Dendritic cell treated with granulocyte-macrophage colony-stimulating factor and Interleukin-4, amounts not matched to agents 40 ng/mL and 50 ng/mL, for 4 days (primary cell): Measurements from ENCODE around the gene PSG7.
"Not testable (repeated sequence)": the region's sequence is repeated elsewhere in the genome, so short reads cannot be mapped to it uniquely, and the experiment has no call there.

Experiments used
- H3K27ac Mint-ChIP-seq: one replicate; pipeline ENCODE4 v1.8.0; 2022; ENCODE audit warnings: mild to moderate bottlenecking, mixed read lengths
- H3K27me3 Mint-ChIP-seq: one replicate; pipeline ENCODE4 v1.8.0; 2022; ENCODE audit warnings: mild to moderate bottlenecking, mixed read lengths
- H3K36me3 Mint-ChIP-seq: one replicate; pipeline ENCODE4 v1.8.0; 2022; ENCODE audit warnings: low read depth, mixed read lengths
- H3K4me1 Mint-ChIP-seq: one replicate; pipeline ENCODE4 v1.8.0; 2022; ENCODE audit warnings: low read depth, mixed read lengths
- H3K4me3 Mint-ChIP-seq: one replicate; pipeline ENCODE4 v1.8.0; 2022; ENCODE audit warnings: mild to moderate bottlenecking, moderate library complexity, mixed read lengths
- H3K9me3 Mint-ChIP-seq: one replicate; pipeline ENCODE4 v1.8.0; 2022; ENCODE audit warnings: mixed read lengths
- intact Hi-C: fragments of 100-400 bp; cut with micrococcal nuclease; formaldehyde crosslinking; loops from one replicate; pipeline ENCODE4 v1.15.0; 2022

Gene PSG7

DNA sequence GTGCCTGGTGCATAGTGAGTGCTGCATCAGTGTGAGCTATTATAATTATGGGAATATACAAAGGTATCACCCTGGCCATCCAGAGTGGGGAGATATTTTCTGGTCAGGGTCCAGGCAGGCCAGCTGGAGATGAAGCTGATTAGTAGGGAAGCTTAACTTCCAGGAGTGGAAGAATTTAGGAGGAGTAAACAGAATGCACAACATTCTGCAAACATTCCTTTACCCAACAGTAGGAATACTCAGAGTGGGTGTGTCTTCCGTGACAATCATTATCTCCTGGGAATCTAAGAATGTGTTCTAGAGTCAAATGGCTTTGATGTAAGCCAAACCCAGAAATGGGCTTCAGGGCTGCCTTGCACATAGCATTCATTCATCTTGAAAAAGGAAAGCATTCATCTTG is 38.4 kb downstream of the PSG7 start:
- H3K27me3 Mint-ChIP-seq, intact Hi-C loops, H3K27ac Mint-ChIP-seq, H3K36me3 Mint-ChIP-seq, H3K4me1 Mint-ChIP-seq, H3K9me3 Mint-ChIP-seq, H3K4me3 Mint-ChIP-seq: not testable (repeated sequence)

DNA sequence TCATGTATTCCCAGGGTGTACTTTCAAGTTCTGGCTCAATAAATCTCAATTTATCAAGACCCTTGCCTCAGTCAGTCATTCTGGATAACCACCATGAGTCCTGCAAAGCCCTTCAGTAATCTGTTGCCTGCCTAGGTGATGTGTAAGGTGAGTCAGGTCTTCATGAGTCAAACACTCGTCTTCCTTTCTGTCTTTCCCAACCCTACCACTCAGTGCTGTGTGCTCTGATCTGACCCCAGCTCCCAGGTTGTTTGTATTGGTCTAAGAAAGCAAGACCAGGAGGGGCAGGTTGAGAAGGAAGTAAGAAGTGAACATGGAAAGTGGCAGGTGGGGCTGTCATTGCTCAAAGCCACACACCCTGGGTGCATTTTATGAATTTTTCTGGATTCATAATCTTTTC is 39.3 kb downstream of the PSG7 start:
- H3K36me3 Mint-ChIP-seq, H3K4me1 Mint-ChIP-seq, intact Hi-C loops, H3K9me3 Mint-ChIP-seq, H3K27ac Mint-ChIP-seq, H3K4me3 Mint-ChIP-seq, H3K27me3 Mint-ChIP-seq: not testable (repeated sequence)

DNA sequence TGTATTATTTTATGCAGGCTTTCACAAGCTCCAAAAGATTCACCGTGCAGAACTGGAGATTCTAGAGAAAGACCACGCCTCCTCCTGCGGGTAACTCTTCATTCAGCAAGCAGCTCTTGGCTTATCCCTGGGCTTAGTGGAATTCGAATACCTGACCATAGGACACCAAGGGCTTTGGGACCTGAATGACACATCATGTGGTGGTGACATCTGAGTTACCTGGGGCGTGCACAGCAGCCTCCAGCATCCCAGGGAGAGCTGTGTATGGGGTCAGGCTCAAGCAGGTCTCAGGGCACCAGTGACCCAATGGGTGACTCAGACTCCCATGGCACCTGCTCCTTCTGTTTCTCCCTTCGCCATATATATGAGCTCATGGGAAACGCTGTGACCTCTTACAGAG is 46.6 kb downstream of the PSG7 start:
- peaks cover 29% of the 10 kb centered on the region for H3K9me3 Mint-ChIP-seq
- H3K27me3 Mint-ChIP-seq, H3K36me3 Mint-ChIP-seq, H3K4me1 Mint-ChIP-seq, H3K27ac Mint-ChIP-seq, H3K4me3 Mint-ChIP-seq, intact Hi-C loops: not testable (repeated sequence)

DNA sequence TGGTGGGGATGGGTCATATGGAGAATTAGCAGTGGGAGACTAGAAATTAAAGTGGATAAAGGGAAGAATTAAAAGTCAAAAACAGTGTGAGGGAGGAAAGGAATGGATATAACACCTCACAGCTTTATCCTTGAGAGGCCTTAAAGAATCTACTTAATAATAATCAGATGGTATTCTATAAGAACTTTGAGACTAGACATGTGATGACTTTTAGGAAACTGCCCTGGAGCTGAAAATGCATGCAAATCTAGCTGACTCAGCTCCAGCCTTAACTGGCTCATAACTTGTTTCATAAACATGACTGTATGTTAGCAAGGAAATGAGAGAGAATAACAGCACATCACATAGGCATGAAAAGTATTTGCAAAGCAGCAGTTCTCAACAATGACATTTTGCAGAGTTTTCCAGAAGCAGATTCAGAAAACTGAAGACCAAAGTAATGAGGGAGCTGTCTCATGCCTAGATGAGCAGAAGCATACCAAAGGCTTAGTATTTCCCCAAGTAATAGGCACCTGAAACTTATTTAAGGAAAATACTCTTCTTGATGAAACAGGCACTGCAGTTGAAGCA is 49.0 kb downstream of the PSG7 start:
- H3K36me3 Mint-ChIP-seq, intact Hi-C loops, H3K4me3 Mint-ChIP-seq: not testable (repeated sequence)

DNA sequence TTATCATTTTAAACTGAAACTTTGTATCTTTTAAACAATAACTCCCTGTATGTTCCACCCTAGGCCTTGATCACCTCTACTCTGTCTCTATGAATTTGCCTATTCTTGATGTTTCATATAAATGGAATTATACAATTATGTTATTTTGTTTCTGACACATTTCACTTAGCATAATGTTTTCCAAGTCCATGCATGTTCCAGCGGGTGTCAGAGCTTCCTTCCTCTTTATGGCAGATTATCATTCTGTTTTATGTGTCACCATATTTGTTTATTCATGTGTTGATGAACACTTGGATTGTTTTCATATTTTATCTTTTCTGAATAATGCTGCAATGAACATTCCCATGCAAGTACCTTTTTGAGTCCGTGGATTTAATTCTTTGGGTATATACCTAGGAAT is 54.3 kb downstream of the PSG7 start:
- H3K4me1 Mint-ChIP-seq, intact Hi-C loops, H3K27ac Mint-ChIP-seq, H3K36me3 Mint-ChIP-seq, H3K27me3 Mint-ChIP-seq, H3K9me3 Mint-ChIP-seq, H3K4me3 Mint-ChIP-seq: not testable (repeated sequence)

More for the DNA sequence above, 49.0 kb downstream of the PSG7 start:
- H3K9me3 Mint-ChIP-seq: peaks cover 27% of the 10 kb centered on the region
- H3K27me3 Mint-ChIP-seq, H3K4me1 Mint-ChIP-seq, H3K27ac Mint-ChIP-seq: not testable (repeated sequence)

DNA sequence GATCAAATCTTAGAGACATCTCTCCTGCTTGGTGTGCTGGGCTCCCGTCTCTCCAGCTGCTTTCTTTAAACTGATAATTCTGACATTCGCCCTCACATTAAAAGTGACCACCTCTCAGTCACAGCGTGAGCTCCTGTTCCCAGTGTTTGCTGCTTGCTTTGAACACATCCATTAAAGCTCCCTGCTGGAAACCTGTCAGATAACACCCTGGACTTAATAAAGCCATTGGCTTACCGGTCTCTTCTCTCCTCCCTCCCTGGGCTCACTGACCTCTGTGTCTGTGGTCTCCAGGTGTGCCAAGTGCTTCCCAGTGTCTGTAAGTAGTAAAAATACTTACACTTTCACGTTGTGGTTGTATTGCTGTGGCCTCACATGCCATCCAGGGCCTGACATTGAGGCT is 55.0 kb downstream of the PSG7 start:
- H3K27me3 Mint-ChIP-seq, H3K4me1 Mint-ChIP-seq, intact Hi-C loops, H3K4me3 Mint-ChIP-seq, H3K36me3 Mint-ChIP-seq, H3K27ac Mint-ChIP-seq, H3K9me3 Mint-ChIP-seq: not testable (repeated sequence)

DNA sequence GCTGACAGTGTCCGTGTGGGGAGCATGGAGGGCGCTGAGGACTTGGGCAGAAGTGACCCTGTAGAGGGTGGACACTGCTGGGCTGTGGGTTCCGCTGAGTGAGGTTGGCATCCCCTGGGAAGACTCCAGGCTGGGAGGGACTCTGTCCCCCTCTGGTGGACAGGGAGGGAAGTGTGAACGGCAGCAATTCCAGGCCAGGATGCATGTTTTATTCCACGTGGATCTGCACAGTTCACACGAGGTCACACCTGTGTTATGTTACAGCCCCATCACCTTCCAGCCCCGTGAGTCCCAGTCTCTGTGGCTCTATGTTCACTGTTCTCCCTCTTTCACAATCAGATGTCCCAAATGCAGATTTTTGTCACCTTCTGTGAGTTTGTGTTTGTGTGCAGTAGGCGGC is 55.7 kb downstream of the PSG7 start:
- intact Hi-C loops, H3K9me3 Mint-ChIP-seq, H3K36me3 Mint-ChIP-seq, H3K27ac Mint-ChIP-seq, H3K4me1 Mint-ChIP-seq, H3K4me3 Mint-ChIP-seq, H3K27me3 Mint-ChIP-seq: not testable (repeated sequence)

DNA sequence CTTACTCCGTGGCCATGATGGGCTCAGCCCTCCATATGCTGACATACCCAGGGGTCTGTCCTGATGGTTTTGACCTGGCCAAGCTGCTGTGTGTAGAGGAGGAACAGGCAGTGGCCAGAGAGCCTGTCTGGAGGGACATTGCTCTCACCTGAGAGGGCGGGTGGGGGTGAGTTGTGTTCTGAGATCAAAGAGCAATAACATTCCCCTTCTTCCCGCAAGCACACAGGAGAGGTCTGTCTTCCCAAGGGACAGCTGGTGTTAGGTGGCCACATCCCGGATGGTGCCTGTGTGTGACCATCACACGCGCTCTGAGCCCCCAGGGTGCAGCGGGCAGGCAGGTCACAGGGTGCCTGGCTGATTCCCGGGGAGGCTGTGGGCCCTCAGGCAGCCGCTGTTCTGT is 56.4 kb downstream of the PSG7 start:
- H3K36me3 Mint-ChIP-seq, H3K27ac Mint-ChIP-seq, intact Hi-C loops, H3K4me1 Mint-ChIP-seq, H3K27me3 Mint-ChIP-seq, H3K9me3 Mint-ChIP-seq, H3K4me3 Mint-ChIP-seq: not testable (repeated sequence)

DNA sequence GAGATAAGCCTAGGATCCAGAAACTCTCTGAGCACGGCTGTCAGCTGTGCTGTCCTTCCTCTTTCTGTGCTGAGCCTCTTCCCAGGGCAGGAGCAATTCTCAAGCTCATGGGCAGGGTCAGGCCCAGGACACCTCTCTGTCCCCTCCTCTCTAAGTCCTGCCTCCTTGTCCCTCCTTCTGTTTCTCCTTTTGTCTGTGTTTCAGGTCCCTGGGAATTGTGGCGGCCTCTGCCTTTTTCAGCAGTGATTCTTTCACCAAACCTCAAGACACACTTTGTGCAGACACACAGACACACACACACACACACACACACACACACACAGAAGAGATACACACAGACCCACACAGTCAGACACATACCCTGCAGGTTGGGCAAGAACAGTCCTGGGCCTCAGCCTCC is 57.4 kb downstream of the PSG7 start, which contains the start of gene PSG1:
Gene PSG1 (minus strand): TSS at position 101 of the 400 bp plus-strand sequence. CDS start 132 bp downstream, outside the sequence.
- Mint-ChIP-seq H3K27me3 (peaks cover 2% of the 10 kb centered on the region), H3K9me3 (no peaks in the 10 kb centered on the region), H3K27ac (no peak within 1 kb of the TSS), H3K36me3 (no peaks in the 10 kb centered on the region), H3K4me1 (no peaks in the 10 kb centered on the region), H3K4me3 (no peak within 1 kb of the TSS)
- intact Hi-C loops: no loop called here

DNA sequence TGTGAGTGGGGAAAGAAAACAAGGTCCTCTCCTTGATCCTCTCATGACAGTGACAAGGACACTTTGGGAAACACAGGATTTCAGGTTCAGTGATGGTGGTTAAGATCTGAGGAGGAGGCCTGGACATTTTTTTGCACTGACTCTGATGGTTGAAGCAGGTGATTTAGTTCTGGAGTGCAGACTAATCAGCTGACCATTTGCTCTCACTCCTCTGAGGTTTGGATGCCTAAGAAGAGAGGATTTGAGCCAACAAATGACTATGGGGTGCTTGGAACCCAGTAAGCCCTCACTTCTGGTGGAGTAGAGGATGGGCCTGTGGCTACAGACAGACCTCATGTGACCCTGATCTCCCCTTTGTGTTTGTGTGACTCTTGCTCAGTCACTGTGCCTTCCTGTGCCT is 60.4 kb downstream of the PSG7 start:
- H3K9me3 Mint-ChIP-seq, H3K4me3 Mint-ChIP-seq, H3K27me3 Mint-ChIP-seq, intact Hi-C loops, H3K36me3 Mint-ChIP-seq, H3K4me1 Mint-ChIP-seq, H3K27ac Mint-ChIP-seq: not testable (repeated sequence)

DNA sequence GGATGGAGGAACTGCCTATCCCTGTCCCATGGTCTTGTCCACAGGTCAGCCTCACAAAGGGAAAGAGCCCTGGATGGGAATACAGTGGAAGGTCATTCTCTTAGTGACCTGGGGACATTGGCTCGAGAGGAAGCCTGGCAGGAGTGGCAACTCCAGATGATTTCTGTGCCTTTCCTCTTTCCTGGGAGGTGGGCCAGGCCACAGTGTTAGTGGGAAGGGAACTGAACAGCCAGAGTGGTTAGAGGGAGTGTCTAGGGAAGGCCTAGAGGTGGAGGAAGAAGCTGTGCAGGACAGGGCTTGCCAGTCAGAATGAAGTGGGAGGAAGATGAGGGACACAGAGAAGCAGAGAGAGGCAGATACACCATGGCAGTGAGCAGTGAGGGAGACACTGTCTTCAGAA is 61.1 kb downstream of the PSG7 start:
- H3K4me3 Mint-ChIP-seq, H3K4me1 Mint-ChIP-seq, intact Hi-C loops, H3K36me3 Mint-ChIP-seq, H3K9me3 Mint-ChIP-seq, H3K27me3 Mint-ChIP-seq, H3K27ac Mint-ChIP-seq: not testable (repeated sequence)

DNA sequence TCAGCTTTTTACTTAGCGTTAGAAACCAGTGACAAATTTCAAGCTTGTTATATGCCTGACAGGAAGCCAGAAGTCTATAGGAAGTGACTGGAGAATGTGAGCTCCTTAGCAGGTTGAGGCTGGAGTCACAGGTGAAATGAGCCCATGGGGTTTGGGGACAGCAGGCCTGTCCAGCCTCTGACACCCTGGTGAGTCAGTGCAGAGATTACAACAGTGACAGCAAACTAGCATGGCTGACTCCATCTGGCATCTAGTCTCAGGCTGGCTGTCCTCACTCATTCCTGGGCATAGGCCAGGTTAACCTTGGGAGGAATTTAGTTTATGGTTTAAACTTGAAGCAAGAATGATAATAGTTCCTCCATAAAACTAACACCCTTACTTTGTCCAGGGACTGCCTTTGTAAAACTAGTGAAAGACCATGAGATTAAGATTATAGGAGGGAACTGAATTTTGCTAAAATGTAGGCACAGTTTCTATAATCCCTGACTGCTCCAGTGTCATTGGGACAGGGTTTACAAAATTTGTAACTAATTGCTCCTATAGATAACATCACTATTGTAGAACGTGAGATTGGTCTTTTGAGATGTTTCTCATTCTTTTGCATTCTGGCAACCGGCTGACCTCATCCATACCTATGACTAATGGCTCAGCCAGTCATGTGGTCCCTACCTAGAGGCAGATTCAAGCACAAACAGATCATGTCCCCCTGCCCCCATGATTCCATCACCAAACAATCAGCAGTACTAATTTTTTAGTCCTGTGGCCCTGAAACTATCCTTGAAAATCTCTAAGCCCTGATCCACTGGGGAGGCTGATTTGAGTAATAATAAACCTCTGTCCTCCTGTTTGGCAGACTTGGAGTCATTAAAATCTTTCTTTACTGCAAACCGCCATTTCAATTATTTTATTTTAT is 61.9 kb downstream of the PSG7 start:
- H3K9me3 Mint-ChIP-seq, H3K27ac Mint-ChIP-seq, H3K4me3 Mint-ChIP-seq, intact Hi-C loops, H3K36me3 Mint-ChIP-seq, H3K4me1 Mint-ChIP-seq, H3K27me3 Mint-ChIP-seq: not testable (repeated sequence)

DNA sequence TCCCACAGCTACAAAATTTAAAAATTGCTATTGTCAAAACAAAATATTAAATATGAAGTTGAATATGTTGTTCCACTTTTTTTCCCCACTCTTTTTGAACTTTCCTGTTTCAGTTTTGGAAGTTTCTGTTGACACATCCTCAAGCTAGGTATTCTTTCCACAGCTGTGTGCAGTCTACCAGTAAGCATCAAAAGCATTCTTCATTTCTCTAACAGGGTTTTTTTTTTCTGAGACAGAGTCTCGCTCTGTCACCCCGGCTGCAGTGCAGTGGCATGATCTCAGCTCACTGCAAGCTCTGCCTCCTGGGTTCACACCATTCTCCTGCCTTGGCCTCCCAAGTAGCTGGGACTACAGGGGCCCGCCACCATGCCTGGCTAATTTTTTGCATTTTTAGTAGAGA is 62.9 kb downstream of the PSG7 start:
- H3K36me3 Mint-ChIP-seq, intact Hi-C loops, H3K4me1 Mint-ChIP-seq, H3K4me3 Mint-ChIP-seq, H3K27ac Mint-ChIP-seq, H3K9me3 Mint-ChIP-seq, H3K27me3 Mint-ChIP-seq: not testable (repeated sequence)
